HepG2 (cell line): Measurements from ENCODE around the gene PDZD7. TPM values are rescaled to one million over a fixed set of nuclear protein-coding genes. Genes with fewer than 3 reads are reported as not detected.

Experiments
- CBFB ChIP-seq: sonication (generic); formaldehyde crosslinking; IDR thresholded peaks from 2 replicates; pipeline ENCODE4 v1.4.0; 2020; ENCODE audit warnings: missing genetic modification reagents
- NONO ChIP-seq, 2 experiments: fragments of 450-650 bp in 1 of 2; sonication (generic) in 1 of 2; formaldehyde crosslinking in 1 of 2; IDR thresholded peaks in 1 of 2; conservative IDR thresholded peaks in 1 of 2; 2 replicates each; pipeline versions ENCODE4 v1.6.1 to v1.8.0; 2017 to 2022; ENCODE audit warnings: mild to moderate bottlenecking in 1 of 2, missing genetic modification reagents in 1 of 2, moderate library complexity in 1 of 2
- PPARG ChIP-seq: conservative IDR thresholded peaks from 2 replicates; pipeline ENCODE4 v1.6.1; 2016; ENCODE audit warnings: missing biosample characterization, missing genetic modification reagents
- SALL1 ChIP-seq: sonication (generic); formaldehyde crosslinking; IDR thresholded peaks from 2 replicates; pipeline ENCODE4 v1.8.0; 2022; ENCODE audit warnings: mild to moderate bottlenecking, missing genetic modification reagents
- TARDBP ChIP-seq: sonication (generic); formaldehyde crosslinking; IDR thresholded peaks from 2 replicates; pipeline ENCODE4 v1.8.0; 2022; ENCODE audit warnings: mild to moderate bottlenecking, missing genetic modification reagents
- ZNF773 ChIP-seq: sonication (generic); formaldehyde crosslinking; IDR thresholded peaks from 2 replicates; pipeline ENCODE4 v1.4.0; 2020; ENCODE audit warnings: missing genetic modification reagents, borderline replicate concordance
- polyA plus RNA-seq, 8 experiments: library from polyadenylated mRNA; depleted of rRNA in 3 of 8; stranded (reverse) in 7 of 8; unstranded in 1 of 8; fragments of >200 nt; fragmentation: Illumina TruSeq in 4 of 8; extraction: Trizol in 4 of 8; gene quantifications; 2 replicates each; pipeline versions ENCODE4 v1.2.1 to v1.2.3, GENCODE V29; 2011 to 2016; ENCODE audit warnings: low read depth in 4 of 8, missing spikeins in 1 of 8, mixed read lengths in 1 of 8; ENCODE audit not compliant: insufficient read depth in 1 of 8
- total RNA-seq, 5 experiments: library from RNA; depleted of rRNA; stranded (reverse); fragments of >200 nt; fragmentation: Illumina TruSeq; extraction: Trizol; gene quantifications; 2 replicates each; pipeline ENCODE4 v1.2.3, GENCODE V29; 2016; ENCODE audit warnings: low read depth in 1 of 5
- TF ChIP-seq, protein P1 (sequence below): sonication (generic); formaldehyde crosslinking; IDR thresholded peaks from 2 replicates; pipeline ENCODE4 v1.4.0; 2020; ENCODE audit warnings: mild to moderate bottlenecking, low read depth, missing genetic modification reagents
- TF ChIP-seq, protein P2 (sequence below): sonication (generic); formaldehyde crosslinking; IDR thresholded peaks from 2 replicates; pipeline ENCODE4 v1.8.0; 2022; ENCODE audit warnings: mild to moderate bottlenecking, missing genetic modification reagents, moderate library complexity
- TF ChIP-seq, protein P3 (sequence below), 2 experiments: fragments of 450-650 bp in 1 of 2; sonication (generic) in 1 of 2; formaldehyde crosslinking in 1 of 2; IDR thresholded peaks; 2 replicates each; pipeline versions ENCODE4 v1.6.1 to v1.8.0; 2016 to 2022; ENCODE audit warnings: antibody characterized with exemption in 1 of 2, mild to moderate bottlenecking in 1 of 2, missing genetic modification reagents in 1 of 2
- TF ChIP-seq, protein P4 (sequence below): sonication (generic); formaldehyde crosslinking; IDR thresholded peaks from 2 replicates; pipeline ENCODE4 v1.8.1; 2023; ENCODE audit warnings: mild to moderate bottlenecking, missing genetic modification reagents
- TF ChIP-seq, protein P5 (sequence below): sonication (generic); formaldehyde crosslinking; IDR thresholded peaks from 2 replicates; pipeline ENCODE4 v1.4.0; 2020; ENCODE audit warnings: missing genetic modification reagents, low read depth, mild to moderate bottlenecking, borderline replicate concordance

Gene PDZD7
- total and polyA plus RNA-seq, 2 of the 13 experiments (the other 11 are each of a cell fraction or from before 2014, with no cell fraction given): 0.58 to 0.73 TPM

DNA sequence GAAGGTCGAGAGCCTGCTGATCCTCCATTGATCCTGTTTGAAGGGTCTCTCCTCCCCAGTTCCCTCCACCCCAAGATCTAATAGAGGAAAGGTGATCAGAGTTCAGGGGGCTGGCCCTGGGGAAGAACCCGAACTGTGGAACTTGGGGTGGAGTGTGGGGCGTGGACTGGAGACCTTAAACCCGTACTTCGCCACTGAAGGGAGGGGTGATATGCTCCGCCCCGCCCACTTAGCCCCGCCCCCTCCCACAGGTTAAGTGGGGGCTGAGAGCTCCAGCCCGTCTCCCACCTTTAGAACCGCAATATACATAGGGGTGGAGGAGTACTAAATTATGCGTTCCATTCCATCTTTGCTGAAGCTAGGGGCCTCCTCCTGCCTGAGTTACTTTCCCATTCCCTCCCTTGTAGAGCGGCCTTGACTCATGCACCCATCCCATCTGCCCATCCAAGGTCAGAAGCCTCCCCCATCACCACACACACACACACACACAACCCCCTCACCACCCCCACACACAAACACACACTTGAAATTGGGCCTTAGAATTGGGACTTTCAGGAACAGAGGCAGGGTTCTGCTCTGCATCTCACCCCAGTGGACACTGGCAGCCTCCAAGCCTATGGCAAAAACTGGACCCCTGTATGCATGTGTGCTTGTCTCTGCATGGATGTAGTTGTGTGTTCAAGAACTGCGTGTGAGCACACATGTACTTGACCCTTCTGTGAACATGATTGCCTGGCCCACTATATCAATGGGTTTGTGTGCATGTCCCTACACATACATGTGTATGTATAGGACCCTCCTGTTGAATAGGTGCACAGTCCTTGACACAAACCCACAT lies 60.6 kb downstream of the PDZD7 start (continued):
- TF ChIP-seq, protein P1, sequence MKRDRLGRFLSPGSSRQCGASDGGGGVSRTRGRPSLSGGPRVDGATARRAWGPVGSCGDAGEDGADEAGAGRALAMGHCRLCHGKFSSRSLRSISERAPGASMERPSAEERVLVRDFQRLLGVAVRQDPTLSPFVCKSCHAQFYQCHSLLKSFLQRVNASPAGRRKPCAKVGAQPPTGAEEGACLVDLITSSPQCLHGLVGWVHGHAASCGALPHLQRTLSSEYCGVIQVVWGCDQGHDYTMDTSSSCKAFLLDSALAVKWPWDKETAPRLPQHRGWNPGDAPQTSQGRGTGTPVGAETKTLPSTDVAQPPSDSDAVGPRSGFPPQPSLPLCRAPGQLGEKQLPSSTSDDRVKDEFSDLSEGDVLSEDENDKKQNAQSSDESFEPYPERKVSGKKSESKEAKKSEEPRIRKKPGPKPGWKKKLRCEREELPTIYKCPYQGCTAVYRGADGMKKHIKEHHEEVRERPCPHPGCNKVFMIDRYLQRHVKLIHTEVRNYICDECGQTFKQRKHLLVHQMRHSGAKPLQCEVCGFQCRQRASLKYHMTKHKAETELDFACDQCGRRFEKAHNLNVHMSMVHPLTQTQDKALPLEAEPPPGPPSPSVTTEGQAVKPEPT (CRISPR knock-in tag): no peak
- TF ChIP-seq SALL1 (CRISPR knock-in tag) (peak; percentile 61), CBFB (CRISPR knock-in tag) (no peak), TARDBP (CRISPR knock-in tag) (peak; percentile 59; the same call in 1 of the 2 replicates), NONO (IDR thresholded peaks at IDR 0.05) (no peak), NONO (CRISPR knock-in tag; conservative IDR thresholded peaks at IDR 0.05) (no peak; the same call in 1 of the 2 replicates), PPARG (CRISPR knock-in tag) (peak; percentile 63), ZNF773 (CRISPR knock-in tag) (no peak)
- TF ChIP-seq, protein P2, sequence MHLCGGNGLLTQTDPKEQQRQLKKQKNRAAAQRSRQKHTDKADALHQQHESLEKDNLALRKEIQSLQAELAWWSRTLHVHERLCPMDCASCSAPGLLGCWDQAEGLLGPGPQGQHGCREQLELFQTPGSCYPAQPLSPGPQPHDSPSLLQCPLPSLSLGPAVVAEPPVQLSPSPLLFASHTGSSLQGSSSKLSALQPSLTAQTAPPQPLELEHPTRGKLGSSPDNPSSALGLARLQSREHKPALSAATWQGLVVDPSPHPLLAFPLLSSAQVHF (CRISPR knock-in tag): peak; percentile 22; the same call in 1 of the 2 replicates
- TF ChIP-seq, protein P3, sequence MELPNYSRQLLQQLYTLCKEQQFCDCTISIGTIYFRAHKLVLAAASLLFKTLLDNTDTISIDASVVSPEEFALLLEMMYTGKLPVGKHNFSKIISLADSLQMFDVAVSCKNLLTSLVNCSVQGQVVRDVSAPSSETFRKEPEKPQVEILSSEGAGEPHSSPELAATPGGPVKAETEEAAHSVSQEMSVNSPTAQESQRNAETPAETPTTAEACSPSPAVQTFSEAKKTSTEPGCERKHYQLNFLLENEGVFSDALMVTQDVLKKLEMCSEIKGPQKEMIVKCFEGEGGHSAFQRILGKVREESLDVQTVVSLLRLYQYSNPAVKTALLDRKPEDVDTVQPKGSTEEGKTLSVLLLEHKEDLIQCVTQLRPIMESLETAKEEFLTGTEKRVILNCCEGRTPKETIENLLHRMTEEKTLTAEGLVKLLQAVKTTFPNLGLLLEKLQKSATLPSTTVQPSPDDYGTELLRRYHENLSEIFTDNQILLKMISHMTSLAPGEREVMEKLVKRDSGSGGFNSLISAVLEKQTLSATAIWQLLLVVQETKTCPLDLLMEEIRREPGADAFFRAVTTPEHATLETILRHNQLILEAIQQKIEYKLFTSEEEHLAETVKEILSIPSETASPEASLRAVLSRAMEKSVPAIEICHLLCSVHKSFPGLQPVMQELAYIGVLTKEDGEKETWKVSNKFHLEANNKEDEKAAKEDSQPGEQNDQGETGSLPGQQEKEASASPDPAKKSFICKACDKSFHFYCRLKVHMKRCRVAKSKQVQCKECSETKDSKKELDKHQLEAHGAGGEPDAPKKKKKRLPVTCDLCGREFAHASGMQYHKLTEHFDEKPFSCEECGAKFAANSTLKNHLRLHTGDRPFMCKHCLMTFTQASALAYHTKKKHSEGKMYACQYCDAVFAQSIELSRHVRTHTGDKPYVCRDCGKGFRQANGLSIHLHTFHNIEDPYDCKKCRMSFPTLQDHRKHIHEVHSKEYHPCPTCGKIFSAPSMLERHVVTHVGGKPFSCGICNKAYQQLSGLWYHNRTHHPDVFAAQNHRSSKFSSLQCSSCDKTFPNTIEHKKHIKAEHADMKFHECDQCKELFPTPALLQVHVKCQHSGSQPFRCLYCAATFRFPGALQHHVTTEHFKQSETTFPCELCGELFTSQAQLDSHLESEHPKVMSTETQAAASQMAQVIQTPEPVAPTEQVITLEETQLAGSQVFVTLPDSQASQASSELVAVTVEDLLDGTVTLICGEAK (IDR thresholded peaks at IDR 0.05): no peak
- TF ChIP-seq, protein P3 (CRISPR knock-in tag; IDR thresholded peaks at IDR 0.05): no peak
- TF ChIP-seq, protein P4, sequence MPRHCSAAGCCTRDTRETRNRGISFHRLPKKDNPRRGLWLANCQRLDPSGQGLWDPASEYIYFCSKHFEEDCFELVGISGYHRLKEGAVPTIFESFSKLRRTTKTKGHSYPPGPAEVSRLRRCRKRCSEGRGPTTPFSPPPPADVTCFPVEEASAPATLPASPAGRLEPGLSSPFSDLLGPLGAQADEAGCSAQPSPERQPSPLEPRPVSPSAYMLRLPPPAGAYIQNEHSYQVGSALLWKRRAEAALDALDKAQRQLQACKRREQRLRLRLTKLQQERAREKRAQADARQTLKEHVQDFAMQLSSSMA (CRISPR knock-in tag): peak; percentile 62
- TF ChIP-seq, protein P5, sequence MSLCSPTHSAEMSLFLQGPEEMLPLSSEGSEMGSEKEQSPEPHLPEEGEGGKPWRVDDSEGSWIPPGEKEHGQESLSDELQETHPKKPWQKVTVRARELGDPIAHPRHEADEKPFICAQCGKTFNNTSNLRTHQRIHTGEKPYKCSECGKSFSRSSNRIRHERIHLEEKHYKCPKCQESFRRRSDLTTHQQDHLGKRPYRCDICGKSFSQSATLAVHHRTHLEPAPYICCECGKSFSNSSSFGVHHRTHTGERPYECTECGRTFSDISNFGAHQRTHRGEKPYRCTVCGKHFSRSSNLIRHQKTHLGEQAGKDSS (CRISPR knock-in tag): no peak; the same call in 1 of the 2 replicates
